Measurements from ENCODE around the gene WDR82.

- no peak for TF ChIP-seq POLR2A (IDR thresholded peaks at IDR 0.05)
- no peak for TF ChIP-seq CTCF (IDR thresholded peaks at IDR 0.05)
These were observed 5.6 kb downstream of the WDR82 start for GRCh38 chr3:52272831-52273230.
